MV-4-11 (cell line): ENCODE results near the gene LCAT.

Experiments used
- DNase-seq: peaks from one replicate; lab custom pipeline; 2025; lab: John Stamatoyannopoulos, UW

Gene LCAT

GRCh38 chr16:67909056-67909742 is 34.7 kb downstream of the LCAT start:
- no peak for DNase-seq

GRCh38 chr16:67907397-67908180 is 36.3 kb downstream of the LCAT start:
- DNase-seq = no peak

GRCh38 chr16:67902831-67903230 is 41.1 kb downstream of the LCAT start:
- no peak for DNase-seq

- no peak for DNase-seq
Measured at GRCh38 chr16:67901734-67902133, 42.2 kb downstream of the LCAT start.

- no peak for DNase-seq
Measured at GRCh38 chr16:67897231-67897630, 46.7 kb downstream of the LCAT start.

GRCh38 chr16:67893743-67894399 is 50.0 kb downstream of the LCAT start:
- no peak for DNase-seq

GRCh38 chr16:67892899-67893742 is 50.8 kb downstream of the LCAT start, which contains the start of gene PSKH1:
Gene PSKH1 (plus strand): TSS chr16:67893254. CDS start chr16:67908750, 15,496 bp downstream.
- peak; percentile 94 for DNase-seq

- DNase-seq = no peak
Measured at GRCh38 chr16:67892375-67892774, 51.5 kb downstream of the LCAT start.
